BJ (cell line): ENCODE measurements around the gene PTGDR2. TPM values are rescaled to one million over a fixed set of nuclear protein-coding genes. Genes with fewer than 3 reads are reported as not detected.

Source experiments
- CTCF ChIA-PET: fragments of 350-600 bp; formaldehyde crosslinking; extraction: SDS; loops from one replicate; lab custom pipeline; 2021; ENCODE audit warnings: antibody characterized with exemption, inconsistent platforms; lab: Yijun Ruan, JAX
- POLR2A ChIA-PET: fragments of 300-600 bp; sonication (Branson Sonifier 250); formaldehyde crosslinking; extraction: SDS; loops from one replicate; lab custom pipeline; 2021; ENCODE audit warnings: antibody characterized with exemption; lab: Charles Lee
- DNase-seq: peaks from one replicate; pipeline ENCODE4 v3.0.0-alpha.2; 2011; ENCODE audit warnings: low read depth
- H3K27me3 ChIP-seq: 2 replicates; pipeline ENCODE4 v1.6.0; 2011; ENCODE audit warnings: low read length; ENCODE audit not compliant: control insufficient read depth, insufficient read depth
- H3K36me3 ChIP-seq: 2 replicates; pipeline ENCODE4 v1.5.1; 2011; ENCODE audit warnings: low read length; ENCODE audit not compliant: control insufficient read depth, insufficient read depth
- H3K4me3 ChIP-seq: 2 replicates; pipeline ENCODE4 v1.5.1; 2011; ENCODE audit warnings: low read depth, mild to moderate bottlenecking, control low read depth, low read length
- CTCF ChIP-seq: IDR thresholded peaks from 2 replicates; pipeline ENCODE4 v1.5.1; 2011; ENCODE audit warnings: low read depth, mild to moderate bottlenecking, control low read depth, inconsistent platforms, low read length, moderate library complexity; ENCODE audit not compliant: insufficient read depth
- polyA minus RNA-seq: library from RNA; depleted of rRNA, polyadenylated mRNA; stranded (reverse); fragments of >200 nt; gene quantifications from 2 replicates; pipeline ENCODE4 v1.2.3, GENCODE V29; 2011; rRNA and poly(A)+ RNA removed
- polyA plus RNA-seq: library from polyadenylated mRNA; depleted of rRNA; stranded (reverse); fragments of >200 nt; gene quantifications from 2 replicates; pipeline ENCODE4 v1.2.3, GENCODE V29; 2011; rRNA removed

Gene PTGDR2
- polyA plus RNA-seq (0.02 TPM in 2 replicates), polyA minus RNA-seq (not detected in 2 replicates)

- no peak for TF ChIP-seq CTCF
- CTCF ChIA-PET, result interaction anchor here (1.1 to 2.5 kb wide), 2 partner anchors 25 to 43 kb away, joined by 3 to 12 read pairs; no protein-coding TSS in a partner anchor
- POLR2A ChIA-PET, result no interaction called here
- Histone ChIP-seq H3K27me3 (peaks cover 1% of the 10 kb centered on the region; the same call in 1 of the 2 replicates), H3K4me3 (no peak within 1 kb of the TSS), H3K36me3 (peaks cover 6% of the 10 kb centered on the region)
- no peak for DNase-seq
Observed at GRCh38 chr11:60855726-60856633, at the start of gene PTGDR2. TSS of gene PTGDR2 (minus strand) at chr11:60855950. CDS start at chr11:60853722, 2,228 bp downstream.

GRCh38 chr11:60905047-60905446, 49.3 kb upstream of the PTGDR2 start:
- Histone ChIP-seq H3K27me3 (0 out of 2 replicates have a peak, but pooled peaks cover 3% of the 10 kb centered on the region), H3K36me3 (peaks cover 21% of the 10 kb centered on the region), H3K4me3 (peak overlapping the region; percentile 75)
- no peak for DNase-seq
- CTCF ChIA-PET, result interaction anchor here (0.7 to 28.4 kb wide), 7 partner anchors 11 to 1462 kb away, joined by 3 to 716 read pairs (median 4); partner anchors contain the start of gene CCDC86
- no peak for TF ChIP-seq CTCF
- POLR2A ChIA-PET, result interaction anchor here (0.6 kb wide), 1 partner anchor 31 kb away, joined by 4 read pairs; no protein-coding TSS in a partner anchor

- POLR2A ChIA-PET, result no interaction called here
- H3K27me3 ChIP-seq, result no peaks in the 10 kb centered on the region
- no peak for DNase-seq
- no peak overlapping the region for H3K4me3 ChIP-seq
- CTCF ChIA-PET, result interaction anchor here (1.0 to 28.4 kb wide), 3 partner anchors 14 to 70 kb away, joined by 4 to 716 read pairs (median 26); partner anchors contain the start of gene CCDC86
- no peak for TF ChIP-seq CTCF
- peaks cover 33% of the 10 kb centered on the region for H3K36me3 ChIP-seq
Observed at GRCh38 chr11:60902625-60903024, 46.9 kb upstream of the PTGDR2 start.

- ChIA-PET POLR2A (no interaction called here), CTCF (interaction anchor here (1.0 to 28.4 kb wide), 6 partner anchors 9 to 138 kb away, joined by 3 to 716 read pairs (median 30); partner anchors contain the start of gene CCDC86)
- no peak for DNase-seq
- peaks cover 39% of the 10 kb centered on the region for H3K36me3 ChIP-seq
- no peak for TF ChIP-seq CTCF
- H3K27me3 ChIP-seq, result no peaks in the 10 kb centered on the region
- no peak overlapping the region for H3K4me3 ChIP-seq
Observed at GRCh38 chr11:60900673-60901404, 45.1 kb upstream of the PTGDR2 start.

- no peaks in the 10 kb centered on the region for H3K27me3 ChIP-seq
- no peak for DNase-seq
- ChIA-PET CTCF (interaction anchor here (0.7 to 28.4 kb wide), 17 partner anchors 8 to 129 kb away, joined by 3 to 716 read pairs (median 4); partner anchors contain the start of genes CCDC86, MS4A10 and ZP1), POLR2A (no interaction called here)
- no peak for TF ChIP-seq CTCF
- peaks cover 39% of the 10 kb centered on the region for H3K36me3 ChIP-seq
- no peak overlapping the region for H3K4me3 ChIP-seq
Observed at GRCh38 chr11:60899977-60900376, 44.2 kb upstream of the PTGDR2 start.
